ENCODE results near the gene LTBP2. TPM values are rescaled to one million over a fixed set of nuclear protein-coding genes. Genes with fewer than 3 reads are reported as not detected.

LTBP2 gene
- total RNA-seq, 1 donor from 2014 or later: 0.07 TPM

GRCh38 chr14:74524812-74525135 lies 87.3 kb downstream of the LTBP2 start:
- Mint-ChIP-seq H3K27me3 (ENCODE audit: low read depth) (peaks cover 2% of the 10 kb centered on the region), H3K9me3 (no peaks in the 10 kb centered on the region), H3K4me1 (ENCODE audit: low read depth) (no peaks in the 10 kb centered on the region), H3K4me3 (ENCODE audit: low read depth) (no peak overlapping the region), H3K27ac (no peak overlapping the region), H3K36me3 (ENCODE audit: low read depth) (no peaks in the 10 kb centered on the region)
- DNase-seq (ENCODE audit: low spot score): no peak
- intact Hi-C loops (cut with micrococcal nuclease): no loop called here

GRCh38 chr14:74524076-74524811 lies 87.8 kb downstream of the LTBP2 start:
- Mint-ChIP-seq H3K4me3 (ENCODE audit: low read depth) (no peak overlapping the region), H3K4me1 (ENCODE audit: low read depth) (no peaks in the 10 kb centered on the region), H3K9me3 (no peaks in the 10 kb centered on the region), H3K36me3 (ENCODE audit: low read depth) (no peaks in the 10 kb centered on the region), H3K27ac (no peak overlapping the region), H3K27me3 (ENCODE audit: low read depth) (peaks cover 2% of the 10 kb centered on the region)
- no peak for DNase-seq (ENCODE audit: low spot score)
- intact Hi-C loops (cut with micrococcal nuclease): no loop called here

DNA sequence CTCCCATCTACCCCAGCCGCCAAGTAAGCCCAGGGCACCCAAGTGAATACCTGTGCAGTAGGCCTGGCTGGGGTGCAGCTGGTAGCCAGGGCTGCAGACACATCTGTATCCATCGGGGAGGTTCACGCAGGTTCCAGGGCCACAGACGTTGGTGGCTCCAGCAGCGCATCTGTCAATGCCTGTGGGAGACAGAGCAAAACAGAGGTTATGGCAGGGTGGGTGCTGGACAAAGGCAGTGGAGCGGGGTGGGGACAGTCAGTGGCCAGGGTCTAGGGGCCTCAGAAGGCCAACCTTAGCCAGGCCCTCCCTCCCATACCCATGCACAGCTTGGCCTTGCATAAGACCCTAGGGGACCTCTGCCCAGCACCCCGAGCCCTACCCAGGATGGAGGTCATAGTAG lies 89.3 kb downstream of the LTBP2 start:
- Mint-ChIP-seq H3K9me3 (no peaks in the 10 kb centered on the region), H3K27ac (no peak overlapping the region), H3K4me1 (ENCODE audit: low read depth) (no peaks in the 10 kb centered on the region), H3K36me3 (ENCODE audit: low read depth) (no peaks in the 10 kb centered on the region), H3K27me3 (ENCODE audit: low read depth) (peaks cover 8% of the 10 kb centered on the region), H3K4me3 (ENCODE audit: low read depth) (no peak overlapping the region)
- intact Hi-C loops (cut with micrococcal nuclease): no loop called here
- no peak for DNase-seq (ENCODE audit: low spot score)

GRCh38 chr14:74521756-74522155 lies 90.3 kb downstream of the LTBP2 start:
- H3K4me1 Mint-ChIP-seq (ENCODE audit: low read depth): no peaks in the 10 kb centered on the region
- H3K27me3 Mint-ChIP-seq (ENCODE audit: low read depth): peaks cover 8% of the 10 kb centered on the region
- no peak overlapping the region for H3K27ac Mint-ChIP-seq
- H3K36me3 Mint-ChIP-seq (ENCODE audit: low read depth): no peaks in the 10 kb centered on the region
- H3K4me3 Mint-ChIP-seq (ENCODE audit: low read depth): no peak overlapping the region
- intact Hi-C loops (cut with micrococcal nuclease): no loop called here
- no peaks in the 10 kb centered on the region for H3K9me3 Mint-ChIP-seq
- no peak for DNase-seq (ENCODE audit: low spot score)

DNA sequence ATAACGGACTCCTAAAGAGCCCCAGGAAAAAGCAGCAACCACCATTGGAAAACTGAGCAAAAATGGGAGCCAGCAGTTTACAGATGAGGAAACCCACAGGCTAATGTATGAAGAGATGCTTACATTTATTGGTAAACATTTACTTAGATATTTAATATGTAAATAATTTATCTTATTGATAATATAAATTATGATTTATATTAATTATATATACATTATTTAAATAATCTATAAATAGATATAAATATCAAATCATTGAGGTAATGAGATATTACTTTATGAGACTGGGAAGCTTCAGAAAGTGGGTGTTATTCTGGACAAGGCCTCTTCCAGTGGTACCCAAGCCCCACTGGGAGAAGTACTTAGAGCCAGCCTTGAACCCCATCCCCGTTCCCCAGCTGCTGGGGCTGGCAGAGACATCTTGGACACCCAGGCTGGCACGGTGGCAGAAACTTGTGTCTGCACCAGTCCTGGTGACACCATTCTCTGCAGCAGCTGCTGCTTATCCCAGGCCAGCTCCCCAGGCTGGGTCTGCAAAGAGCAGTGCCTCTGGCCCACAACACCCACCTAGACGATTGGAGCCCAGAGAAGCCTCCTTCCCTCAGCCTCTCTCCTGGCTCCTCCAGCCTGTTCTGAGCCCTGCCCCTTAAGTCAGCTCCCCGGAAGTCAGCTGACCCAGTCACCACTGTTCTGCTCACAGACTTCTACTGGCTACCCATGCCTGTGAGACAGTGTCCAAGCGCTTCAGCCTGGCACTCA lies 92.5 kb downstream of the LTBP2 start:
- no peak for DNase-seq (ENCODE audit: low spot score)
- no peaks in the 10 kb centered on the region for H3K9me3 Mint-ChIP-seq
- peaks cover 11% of the 10 kb centered on the region for H3K27me3 Mint-ChIP-seq (ENCODE audit: low read depth)
- intact Hi-C loops (cut with micrococcal nuclease): no loop called here
- H3K36me3 Mint-ChIP-seq (ENCODE audit: low read depth): no peaks in the 10 kb centered on the region
- no peak overlapping the region for H3K4me3 Mint-ChIP-seq (ENCODE audit: low read depth)
- peaks cover 4% of the 10 kb centered on the region for H3K4me1 Mint-ChIP-seq (ENCODE audit: low read depth)
- H3K27ac Mint-ChIP-seq: no peak overlapping the region

DNA sequence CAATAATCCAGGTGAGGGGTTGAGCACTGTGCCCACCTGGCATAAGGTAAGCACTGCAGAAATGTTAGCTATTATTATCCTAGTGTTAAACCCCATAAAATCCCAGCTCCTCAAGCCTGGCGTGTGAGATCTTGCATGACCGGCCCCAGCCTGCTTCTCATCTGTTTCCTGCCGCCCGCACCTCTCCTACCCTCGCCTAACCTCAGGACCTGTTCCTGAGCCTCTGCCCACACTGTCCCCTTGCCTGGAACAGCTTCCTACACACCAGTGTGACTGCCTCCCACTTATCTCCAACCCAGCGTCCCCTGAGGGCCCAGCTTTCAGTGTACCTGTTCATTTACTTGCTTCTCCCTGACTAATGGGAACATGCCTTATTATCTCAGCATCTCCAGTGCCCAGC lies 93.8 kb downstream of the LTBP2 start:
- Mint-ChIP-seq H3K27ac (no peak overlapping the region), H3K27me3 (ENCODE audit: low read depth) (peaks cover 13% of the 10 kb centered on the region), H3K4me3 (ENCODE audit: low read depth) (no peak overlapping the region), H3K9me3 (no peaks in the 10 kb centered on the region), H3K4me1 (ENCODE audit: low read depth) (peaks cover 5% of the 10 kb centered on the region), H3K36me3 (ENCODE audit: low read depth) (no peaks in the 10 kb centered on the region)
- DNase-seq (ENCODE audit: low spot score): no peak
- intact Hi-C loops (cut with micrococcal nuclease): no loop called here

DNA sequence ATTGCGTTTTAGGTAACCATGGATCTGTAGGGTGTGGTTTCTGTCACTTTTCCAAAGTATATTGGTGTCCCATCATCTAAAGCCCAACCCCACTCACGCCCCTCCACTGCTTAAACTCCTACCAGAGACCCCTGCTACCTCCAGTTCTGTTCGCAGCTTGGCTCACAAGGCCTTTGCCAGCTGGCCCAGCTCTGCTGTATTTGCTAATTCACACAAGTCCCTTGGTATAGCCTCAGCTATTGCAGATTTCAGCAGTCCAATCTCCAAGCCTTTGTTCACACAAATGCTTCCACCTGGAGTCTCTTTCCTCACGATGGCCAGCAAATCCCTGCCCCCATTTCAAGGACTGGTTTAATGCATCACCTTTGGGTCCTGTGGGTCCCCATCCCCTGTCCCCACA lies 94.3 kb downstream of the LTBP2 start:
- Mint-ChIP-seq H3K27me3 (ENCODE audit: low read depth) (peaks cover 15% of the 10 kb centered on the region), H3K9me3 (no peaks in the 10 kb centered on the region), H3K4me1 (ENCODE audit: low read depth) (peaks cover 5% of the 10 kb centered on the region), H3K4me3 (ENCODE audit: low read depth) (no peak overlapping the region), H3K27ac (no peak overlapping the region), H3K36me3 (ENCODE audit: low read depth) (no peaks in the 10 kb centered on the region)
- no peak for DNase-seq (ENCODE audit: low spot score)
- intact Hi-C loops (cut with micrococcal nuclease): no loop called here

- Mint-ChIP-seq H3K4me1 (ENCODE audit: low read depth) (peaks cover 5% of the 10 kb centered on the region), H3K9me3 (no peaks in the 10 kb centered on the region), H3K27ac (no peak overlapping the region), H3K36me3 (ENCODE audit: low read depth) (no peaks in the 10 kb centered on the region), H3K27me3 (ENCODE audit: low read depth) (peaks cover 17% of the 10 kb centered on the region), H3K4me3 (ENCODE audit: low read depth) (no peak overlapping the region)
- intact Hi-C loops (cut with micrococcal nuclease): no loop called here
- no peak for DNase-seq (ENCODE audit: low spot score)
Observed at GRCh38 chr14:74516451-74517160, 95.4 kb downstream of the LTBP2 start.

DNA sequence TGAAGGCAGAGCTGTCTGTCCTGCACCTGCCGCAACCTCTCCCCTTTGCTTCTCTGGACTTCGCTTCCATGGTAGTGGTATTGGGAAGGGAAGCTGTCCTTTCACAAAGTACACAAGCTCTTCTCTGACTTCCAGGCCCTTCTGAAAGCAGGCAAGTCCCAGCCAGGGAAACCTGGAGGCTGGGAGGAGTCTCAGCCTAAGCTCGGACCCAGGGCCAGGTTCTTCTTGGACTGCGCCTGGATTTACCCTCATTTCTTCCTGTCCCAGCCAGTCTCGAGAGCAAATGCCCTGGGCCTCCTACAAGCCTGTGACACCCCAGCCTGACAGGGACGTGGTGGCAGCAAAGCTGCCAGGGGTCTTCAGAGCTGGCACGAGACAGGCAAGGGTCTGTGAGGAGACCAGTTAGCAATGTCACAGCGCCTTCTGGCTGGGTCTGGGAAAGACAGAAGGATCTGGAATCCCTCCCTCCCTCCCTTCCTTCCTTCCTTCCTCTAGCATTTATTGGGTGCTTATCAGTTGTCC lies 96.1 kb downstream of the LTBP2 start:
- Mint-ChIP-seq H3K27me3 (ENCODE audit: low read depth) (peaks cover 17% of the 10 kb centered on the region), H3K27ac (no peak overlapping the region), H3K4me1 (ENCODE audit: low read depth) (peaks cover 5% of the 10 kb centered on the region), H3K36me3 (ENCODE audit: low read depth) (no peaks in the 10 kb centered on the region), H3K4me3 (ENCODE audit: low read depth) (no peak overlapping the region), H3K9me3 (no peaks in the 10 kb centered on the region)
- intact Hi-C loops (cut with micrococcal nuclease): no loop called here
- DNase-seq (ENCODE audit: low spot score): no peak

- H3K4me3 Mint-ChIP-seq (ENCODE audit: low read depth): no peak overlapping the region
- H3K27me3 Mint-ChIP-seq (ENCODE audit: low read depth): peaks cover 17% of the 10 kb centered on the region
- intact Hi-C loops (cut with micrococcal nuclease): no loop called here
- no peak overlapping the region for H3K27ac Mint-ChIP-seq
- DNase-seq (ENCODE audit: low spot score): no peak
- no peaks in the 10 kb centered on the region for H3K36me3 Mint-ChIP-seq (ENCODE audit: low read depth)
- H3K9me3 Mint-ChIP-seq: no peaks in the 10 kb centered on the region
- peaks cover 5% of the 10 kb centered on the region for H3K4me1 Mint-ChIP-seq (ENCODE audit: low read depth)
Observed at GRCh38 chr14:74514471-74514941, 97.5 kb downstream of the LTBP2 start.

GRCh38 chr14:74511966-74512830 lies 99.8 kb downstream of the LTBP2 start:
- no peaks in the 10 kb centered on the region for H3K9me3 Mint-ChIP-seq
- peaks cover 5% of the 10 kb centered on the region for H3K4me1 Mint-ChIP-seq (ENCODE audit: low read depth)
- DNase-seq (ENCODE audit: low spot score): no peak
- H3K27me3 Mint-ChIP-seq (ENCODE audit: low read depth): peaks cover 11% of the 10 kb centered on the region
- H3K27ac Mint-ChIP-seq: no peak overlapping the region
- H3K4me3 Mint-ChIP-seq (ENCODE audit: low read depth): no peak overlapping the region
- intact Hi-C loops (cut with micrococcal nuclease): no loop called here
- no peaks in the 10 kb centered on the region for H3K36me3 Mint-ChIP-seq (ENCODE audit: low read depth)

DNA sequence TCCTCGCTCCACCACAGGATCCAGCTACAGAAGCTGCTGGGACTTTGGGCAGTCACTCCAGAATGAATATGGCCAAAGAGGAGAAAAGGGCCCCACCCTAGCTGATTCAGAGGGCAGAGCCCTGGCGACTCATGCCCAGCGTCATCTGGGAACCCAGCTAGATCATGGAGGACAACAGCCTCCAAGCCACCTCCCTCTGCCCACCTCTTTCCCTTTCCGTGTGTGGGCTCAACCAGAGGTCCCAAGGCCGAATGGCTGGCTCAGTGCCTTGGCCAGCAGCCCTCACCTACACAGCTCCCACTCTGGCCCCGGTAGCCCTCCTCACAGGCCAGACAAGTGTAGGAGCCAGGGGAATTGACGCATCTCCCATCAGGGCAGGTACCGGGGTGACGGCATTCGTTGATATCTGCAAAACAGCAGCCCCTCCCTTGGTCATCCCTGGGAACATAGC lies 101.1 kb downstream of the LTBP2 start:
- Mint-ChIP-seq H3K4me1 (ENCODE audit: low read depth) (peaks cover 5% of the 10 kb centered on the region), H3K27ac (no peak overlapping the region), H3K36me3 (ENCODE audit: low read depth) (no peaks in the 10 kb centered on the region), H3K4me3 (ENCODE audit: low read depth) (no peak overlapping the region), H3K27me3 (ENCODE audit: low read depth) (peaks cover 10% of the 10 kb centered on the region), H3K9me3 (no peaks in the 10 kb centered on the region)
- intact Hi-C loops (cut with micrococcal nuclease): no loop called here
- no peak for DNase-seq (ENCODE audit: low spot score)
